ENCODE measurements around the gene LRRC70.
"Not testable (repeated sequence)": the region's sequence is repeated elsewhere in the genome, so short reads cannot be mapped to it uniquely, and the experiment has no call there.

The LRRC70 gene

DNA sequence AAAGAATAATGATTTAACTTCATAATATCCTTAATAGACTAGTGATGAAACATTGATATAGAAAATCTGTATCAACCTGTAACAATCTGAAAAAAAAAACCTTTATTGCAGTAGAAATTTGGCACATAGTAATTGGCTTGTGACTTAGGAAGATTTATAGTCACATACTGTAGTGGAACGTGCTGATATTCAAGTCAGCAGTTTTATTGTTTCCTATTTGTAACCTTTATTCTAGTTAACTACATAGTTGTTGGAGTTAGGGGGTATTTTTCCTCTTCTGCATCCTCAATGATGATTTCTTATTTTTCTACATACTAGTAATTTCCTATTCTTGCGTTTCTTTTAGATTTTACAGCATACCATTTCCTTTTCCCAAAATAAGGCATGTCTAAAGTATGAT, 14.5 kb upstream of the LRRC70 start:
- FAIRE-seq (no peak), DNase-seq (ENCODE audit: insufficient read length, low spot score) (no peak)
- TF ChIP-seq POLR2A (IDR thresholded peaks at IDR 0.05; ENCODE audit: low read depth, low read length), result no peak

DNA sequence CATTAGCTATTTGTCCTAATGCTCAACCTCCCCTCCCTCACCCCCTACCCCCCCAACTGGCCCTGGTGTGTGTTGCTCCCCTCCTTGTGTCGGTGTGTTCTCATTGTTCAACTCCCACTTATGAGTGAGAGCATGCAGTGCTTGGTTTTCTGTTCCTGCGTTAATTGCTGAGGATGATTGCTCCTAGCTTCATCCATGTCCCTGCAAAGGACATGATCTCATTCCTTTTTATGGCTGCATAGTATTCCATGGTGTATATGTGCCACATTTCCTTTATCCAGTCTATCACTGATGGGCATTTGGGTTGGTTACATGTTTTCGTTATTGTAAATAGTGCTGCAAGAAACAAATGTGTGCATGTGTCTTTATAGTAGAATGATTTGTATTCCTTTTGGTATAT, 12.9 kb upstream of the LRRC70 start:
- DNase-seq (ENCODE audit: insufficient read length, low spot score); FAIRE-seq: not testable (repeated sequence)

DNA sequence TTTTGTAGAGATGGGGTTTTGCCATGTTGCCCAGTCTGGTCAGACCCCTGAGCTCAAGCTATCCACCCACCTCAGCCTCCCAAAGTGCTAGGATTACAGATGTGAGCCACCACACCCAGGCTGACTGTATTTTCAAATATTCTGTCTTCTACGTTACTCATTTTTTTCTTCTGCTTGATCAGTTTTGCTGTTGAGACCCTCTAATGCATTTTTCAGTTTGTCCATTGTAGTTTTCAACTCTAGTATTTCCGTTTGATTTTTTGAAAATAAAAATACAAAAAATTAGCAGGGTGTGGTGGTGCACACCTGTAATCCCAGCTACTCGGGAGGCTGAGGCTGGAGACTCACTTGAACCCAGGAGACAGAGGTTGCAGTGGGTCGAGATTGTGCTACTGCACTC, 10.5 kb upstream of the LRRC70 start:
- TF ChIP-seq POLR2A (IDR thresholded peaks at IDR 0.05; ENCODE audit: low read depth, low read length), result no peak
- DNase-seq (ENCODE audit: insufficient read length, low spot score) (no peak), FAIRE-seq (no peak)

DNA sequence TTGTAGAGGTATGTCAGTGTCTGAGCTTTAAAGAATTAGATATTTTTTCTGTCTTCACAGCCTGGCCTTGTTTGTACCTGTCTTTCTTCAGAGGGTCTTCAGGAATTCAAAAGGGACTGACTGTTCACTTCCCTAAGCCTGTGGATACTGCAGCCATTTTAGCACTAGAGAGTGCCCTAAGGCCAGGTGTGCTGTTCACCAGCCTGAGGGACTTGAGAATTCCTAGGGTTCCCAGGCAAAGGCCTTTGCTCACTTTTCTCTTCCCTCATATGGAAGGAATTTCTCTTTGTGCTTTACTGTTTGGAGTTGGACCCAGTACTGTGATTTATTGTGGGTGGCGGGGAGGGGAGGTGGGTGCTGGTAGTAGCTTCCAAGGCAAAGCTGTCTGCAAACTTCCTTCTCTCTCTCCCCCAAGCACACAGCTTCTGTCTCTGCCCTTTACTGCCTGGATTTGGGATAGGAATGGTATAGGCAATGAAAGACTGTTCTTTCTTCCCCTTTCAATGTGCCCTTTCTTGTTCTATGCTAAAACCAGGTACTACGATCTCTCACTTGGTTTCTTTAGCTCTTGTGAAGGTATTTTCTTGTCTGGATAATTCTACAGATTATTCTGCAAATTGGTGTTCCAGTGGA, 9.7 kb upstream of the LRRC70 start:
- no peak for TF ChIP-seq POLR2A (IDR thresholded peaks at IDR 0.05; ENCODE audit: low read depth, low read length)
- FAIRE-seq (no peak), DNase-seq (ENCODE audit: insufficient read length, low spot score) (no peak)

DNA sequence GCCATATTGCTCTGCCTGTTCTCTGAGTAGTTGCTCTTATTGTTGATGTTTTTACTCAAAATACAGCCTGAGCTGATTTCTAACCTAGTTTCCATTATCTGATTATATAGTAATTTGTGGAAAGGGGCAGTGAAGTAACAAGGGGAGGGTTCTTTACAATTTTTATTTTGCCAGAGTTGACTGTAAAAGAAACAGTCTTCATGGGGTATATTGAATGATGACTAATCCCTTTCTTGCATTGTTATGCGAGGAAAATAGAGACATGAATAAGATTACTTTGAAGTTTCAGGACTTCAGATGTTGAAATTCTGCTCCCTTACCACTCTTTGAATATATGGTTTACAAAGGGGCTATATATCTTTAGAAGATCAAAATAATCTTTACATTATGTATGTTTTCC, 9.1 kb upstream of the LRRC70 start:
- no peak for DNase-seq (ENCODE audit: insufficient read length, low spot score)
- no peak for TF ChIP-seq POLR2A (IDR thresholded peaks at IDR 0.05; ENCODE audit: low read depth, low read length)
- no peak for FAIRE-seq

DNA sequence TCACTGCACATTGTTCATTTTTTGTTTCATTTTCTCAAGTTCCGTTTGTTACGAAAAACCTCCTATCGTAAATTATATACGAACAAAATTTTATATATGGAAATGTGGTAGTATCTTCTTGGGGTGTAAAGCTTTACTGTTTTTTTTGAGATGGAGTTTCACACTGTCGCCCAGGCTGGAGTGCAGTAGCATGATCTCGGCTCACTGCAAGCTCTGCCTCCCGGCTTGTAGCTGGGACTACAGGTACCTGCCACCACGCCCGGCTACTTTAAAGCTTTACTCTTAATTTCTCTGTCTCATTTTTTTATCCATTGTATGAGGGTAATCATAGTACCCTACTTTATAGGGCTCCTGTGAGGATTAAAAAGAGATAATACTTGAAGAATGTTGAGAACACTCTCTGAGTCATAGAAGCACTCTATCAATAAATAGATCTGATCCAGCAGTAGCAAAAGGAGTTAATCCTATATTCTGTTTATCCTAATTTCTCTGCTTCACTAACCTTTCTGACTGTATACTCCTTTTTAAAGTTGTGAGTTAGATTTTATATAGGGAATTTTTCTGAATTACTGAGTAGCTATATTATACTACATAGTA, 5.6 kb upstream of the LRRC70 start:
- TF ChIP-seq POLR2A (IDR thresholded peaks at IDR 0.05; ENCODE audit: low read depth, low read length), result no peak
- FAIRE-seq (no peak), DNase-seq (ENCODE audit: insufficient read length, low spot score) (no peak)

DNA sequence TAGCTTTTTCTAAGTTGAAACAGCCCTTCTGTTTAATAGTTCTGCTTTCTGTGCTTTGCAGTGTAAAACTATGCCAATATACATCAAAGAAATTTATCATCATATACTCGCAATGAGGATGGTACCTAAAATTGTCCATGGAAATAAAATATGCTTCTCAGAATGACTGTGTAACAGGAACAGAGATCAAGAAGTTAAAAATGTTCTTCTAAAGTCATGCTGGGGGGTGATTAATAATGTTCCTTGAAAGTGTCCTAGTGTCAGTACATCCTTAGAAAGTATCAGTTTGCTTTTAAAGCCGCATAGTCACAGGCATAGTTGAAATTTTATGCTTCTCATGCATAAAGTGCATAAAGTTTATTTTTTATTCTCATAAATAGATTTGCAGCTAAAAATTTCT, 4.0 kb upstream of the LRRC70 start:
- TF ChIP-seq POLR2A (IDR thresholded peaks at IDR 0.05; ENCODE audit: low read depth, low read length), result no peak
- DNase-seq (ENCODE audit: insufficient read length, low spot score), result no peak
- FAIRE-seq, result no peak

DNA sequence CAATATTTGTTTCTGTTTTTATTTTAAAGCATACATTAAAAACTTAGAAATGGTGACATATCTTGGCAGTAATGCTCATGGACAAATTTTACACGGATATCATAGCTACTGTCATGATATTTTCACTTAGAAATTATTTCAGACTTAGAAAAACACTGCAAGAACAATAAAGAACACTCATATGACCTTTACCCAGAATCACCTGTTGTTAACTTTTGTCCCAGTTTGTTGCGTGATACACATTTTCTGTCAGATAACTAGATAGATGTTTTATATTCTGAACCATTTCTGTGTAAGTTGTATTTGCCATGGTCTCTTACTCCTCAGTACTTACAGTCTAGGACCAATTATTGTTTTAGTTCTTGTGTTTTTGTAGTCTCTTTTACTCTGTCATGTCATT, 3.6 kb upstream of the LRRC70 start:
- DNase-seq (ENCODE audit: insufficient read length, low spot score), result no peak
- no peak for TF ChIP-seq POLR2A (IDR thresholded peaks at IDR 0.05; ENCODE audit: low read depth, low read length)
- peak; percentile 20 for FAIRE-seq

DNA sequence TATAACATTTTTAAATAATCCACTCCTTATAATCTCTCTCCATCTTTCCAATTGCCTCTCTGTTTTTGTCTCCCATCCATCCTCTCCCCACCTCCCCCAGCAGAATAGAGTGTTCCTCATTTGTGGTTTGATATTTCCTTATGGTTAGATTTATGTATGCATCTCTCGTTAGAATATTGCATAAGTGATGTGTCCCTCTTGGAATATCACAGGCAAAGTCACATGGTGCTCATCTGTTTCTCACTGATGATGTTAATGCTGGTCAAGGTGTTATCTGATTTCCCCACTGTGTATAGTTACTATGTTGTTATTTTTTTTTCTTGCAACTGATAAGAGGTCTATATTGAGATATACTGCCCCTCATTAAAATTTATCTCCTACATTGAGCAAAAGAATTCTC, 3.1 kb upstream of the LRRC70 start:
- DNase-seq (ENCODE audit: insufficient read length, low spot score), result no peak
- FAIRE-seq, result no peak
- TF ChIP-seq POLR2A (IDR thresholded peaks at IDR 0.05; ENCODE audit: low read depth, low read length), result no peak

DNA sequence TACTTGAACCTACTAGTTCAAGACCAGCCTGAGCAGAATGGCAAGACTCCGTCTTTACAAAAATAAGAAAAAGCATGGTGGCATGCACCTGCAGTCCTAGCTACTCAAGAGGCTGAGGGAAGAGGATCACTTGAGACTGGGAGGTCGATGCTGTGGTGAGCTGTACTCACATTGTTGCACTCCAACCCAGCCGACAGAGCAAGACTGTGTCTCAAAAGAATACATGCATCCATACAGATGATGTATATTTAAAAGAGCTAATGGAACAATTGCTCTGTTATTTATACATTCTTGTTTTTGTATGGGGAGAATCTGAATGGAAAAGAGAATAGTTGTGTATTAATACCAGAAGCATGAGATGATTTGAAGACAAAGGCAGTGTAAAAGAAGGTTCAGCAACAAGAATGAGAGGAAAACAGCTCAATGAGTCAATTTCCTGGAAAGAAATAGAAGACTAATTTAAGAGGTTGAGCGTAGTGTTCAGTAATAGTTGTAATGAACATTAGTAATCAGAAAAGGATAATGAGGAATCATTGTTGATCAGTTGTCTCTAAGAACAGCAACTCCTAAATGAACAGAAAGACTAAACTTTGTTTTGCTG, 1.9 kb upstream of the LRRC70 start:
- no peak for TF ChIP-seq POLR2A (IDR thresholded peaks at IDR 0.05; ENCODE audit: low read depth, low read length)
- FAIRE-seq (peak; percentile 33), DNase-seq (ENCODE audit: insufficient read length, low spot score) (no peak)

DNA sequence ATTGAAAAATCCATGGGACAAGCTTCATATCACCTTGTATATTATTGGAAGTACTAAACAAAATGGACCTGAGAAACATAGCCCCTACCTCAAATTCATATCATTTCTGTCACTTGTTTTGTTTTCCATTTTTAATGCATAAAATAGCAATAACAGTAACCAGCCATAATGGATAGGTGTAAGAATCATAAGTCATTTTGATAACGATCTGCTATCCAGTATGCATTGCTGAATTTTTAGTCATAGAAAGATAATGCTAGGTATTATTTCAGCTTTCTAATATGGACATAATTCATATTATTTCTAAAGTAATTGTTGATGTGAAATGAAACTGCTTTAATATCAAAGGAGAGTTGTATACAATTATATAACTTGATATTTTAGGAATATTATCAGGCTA, 1.1 kb upstream of the LRRC70 start:
- no peak for TF ChIP-seq POLR2A (IDR thresholded peaks at IDR 0.05; ENCODE audit: low read depth, low read length)
- DNase-seq (ENCODE audit: insufficient read length, low spot score) (no peak), FAIRE-seq (no peak)

DNA sequence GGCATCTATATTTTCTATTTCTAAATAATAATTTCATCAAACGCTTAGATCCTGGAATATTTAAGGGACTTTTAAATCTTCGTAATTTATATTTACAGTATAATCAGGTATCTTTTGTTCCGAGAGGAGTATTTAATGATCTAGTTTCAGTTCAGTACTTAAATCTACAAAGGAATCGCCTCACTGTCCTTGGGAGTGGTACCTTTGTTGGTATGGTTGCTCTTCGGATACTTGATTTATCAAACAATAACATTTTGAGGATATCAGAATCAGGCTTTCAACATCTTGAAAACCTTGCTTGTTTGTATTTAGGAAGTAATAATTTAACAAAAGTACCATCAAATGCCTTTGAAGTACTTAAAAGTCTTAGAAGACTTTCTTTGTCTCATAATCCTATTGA, 1.1 kb downstream of the LRRC70 start:
- TF ChIP-seq POLR2A (IDR thresholded peaks at IDR 0.05; ENCODE audit: low read depth, low read length), result no peak
- DNase-seq (ENCODE audit: insufficient read length, low spot score), result no peak
- no peak for FAIRE-seq

DNA sequence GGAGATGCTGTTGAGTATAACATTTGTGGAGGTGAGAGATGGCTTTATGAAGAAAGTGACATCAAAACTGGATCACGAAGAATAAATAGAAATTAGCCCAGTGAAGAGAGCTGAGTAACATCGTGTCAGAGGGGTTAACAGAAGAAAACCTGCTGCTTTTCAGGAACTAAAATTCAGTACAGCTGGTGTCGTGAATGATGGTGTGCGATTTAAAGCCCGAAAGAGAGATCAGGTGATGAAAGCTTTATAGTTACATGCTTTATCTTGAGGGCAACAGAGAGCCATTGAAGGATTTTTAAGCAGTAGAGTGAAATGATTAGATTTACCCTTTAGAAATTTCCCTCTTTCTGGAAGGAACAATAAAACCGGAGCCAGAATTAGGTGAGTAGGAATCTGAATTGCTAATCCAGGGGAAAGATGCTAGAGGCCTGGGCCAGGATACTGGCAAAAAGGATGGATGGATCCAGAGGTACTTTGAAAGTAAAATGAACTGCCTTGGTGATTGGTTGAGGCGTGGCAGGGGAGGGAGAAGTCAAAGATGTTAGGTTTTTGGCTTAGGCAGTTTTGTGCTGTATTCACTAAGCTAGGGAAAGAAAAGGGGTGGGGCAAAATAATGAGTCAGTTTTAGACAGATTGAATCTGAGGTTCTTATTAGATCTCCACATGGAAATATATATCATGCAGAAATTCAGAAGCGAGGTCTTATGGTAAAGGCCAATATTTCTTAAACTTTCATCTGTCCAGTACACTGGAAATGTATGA, 3.4 kb downstream of the LRRC70 start:
- DNase-seq (ENCODE audit: insufficient read length, low spot score) (no peak), FAIRE-seq (peak; percentile 52)
- no peak for TF ChIP-seq POLR2A (IDR thresholded peaks at IDR 0.05; ENCODE audit: low read depth, low read length)

DNA sequence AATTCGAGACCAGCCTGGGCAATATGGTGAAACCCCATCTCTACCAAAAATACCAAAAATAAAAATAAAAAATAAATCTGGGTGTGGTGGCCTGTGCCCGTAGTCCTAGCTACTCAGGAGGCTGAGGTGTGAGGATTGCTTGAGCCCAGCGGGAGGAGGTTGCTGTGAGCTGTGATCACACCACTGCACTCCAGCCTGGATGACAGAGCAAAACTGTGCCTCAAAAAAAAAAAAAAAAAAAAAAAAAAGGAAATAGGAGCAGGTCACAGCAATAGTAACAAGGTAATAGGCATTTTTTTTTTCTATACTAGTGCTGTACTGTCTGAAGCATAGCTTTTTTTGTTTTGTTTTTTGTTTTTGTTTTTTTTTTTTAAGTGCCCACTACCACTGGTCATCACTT, 5.8 kb downstream of the LRRC70 start:
- FAIRE-seq (no peak), DNase-seq (ENCODE audit: insufficient read length, low spot score) (no peak)
- TF ChIP-seq POLR2A (IDR thresholded peaks at IDR 0.05; ENCODE audit: low read depth, low read length), result no peak

DNA sequence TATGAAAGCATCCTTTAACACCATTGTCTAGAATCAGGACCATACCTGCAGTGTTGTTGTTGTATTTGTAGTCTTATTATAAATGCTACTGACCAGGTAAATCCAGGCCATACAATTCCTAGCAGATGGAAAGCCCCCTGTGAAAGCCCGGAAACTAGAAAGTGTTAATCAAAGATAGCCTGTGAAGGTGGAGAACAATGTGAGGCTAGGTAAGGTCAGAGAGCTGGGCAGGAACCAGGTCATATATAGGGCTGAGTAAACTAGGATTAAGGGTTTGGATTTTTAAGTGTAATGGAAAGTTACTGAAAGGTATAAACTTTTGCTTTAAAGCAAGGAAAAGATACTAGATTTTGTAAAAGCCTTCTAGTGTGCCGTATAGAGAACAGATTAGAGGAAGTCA, 6.7 kb downstream of the LRRC70 start:
- TF ChIP-seq POLR2A (IDR thresholded peaks at IDR 0.05; ENCODE audit: low read depth, low read length), result no peak
- FAIRE-seq (no peak), DNase-seq (ENCODE audit: insufficient read length, low spot score) (no peak)

Data from H54 (cell line).